K562 (cell line): ENCODE measurements around the gene METAP1D. TPM values are rescaled to one million over a fixed set of nuclear protein-coding genes. Genes with fewer than 3 reads are reported as not detected.

ENCODE experiments used
- ATAC-seq: fragments of 200-7000 bp; cut with Tn5 transposase; 3 replicates; pipeline ENCODE4 v1.9.1; 2020; ENCODE audit warnings: moderate library complexity
- BruUV-seq: library from RNA; stranded (reverse); fragments of 400-500 nt; replicated peaks from 2 replicates; lab custom pipeline; 2021; lab: Mats Ljungman, UMichigan
- CTCF ChIA-PET: fragments of 300-600 bp; formaldehyde crosslinking; extraction: SDS; loops from one replicate; lab custom pipeline; 2021; ENCODE audit warnings: low intra/inter-chr PET ratio; lab: Yijun Ruan, JAX
- POLR2A ChIA-PET: fragments of 300-600, 350-650 bp; sonication (Branson Sonifier 250); formaldehyde crosslinking; extraction: SDS; loops from one replicate; lab custom pipeline; 2021; ENCODE audit warnings: antibody characterized with exemption, inconsistent platforms; lab: Yijun Ruan, JAX
- DNase-seq, 4 experiments: peaks; one replicate each; pipeline versions ENCODE4 v3.0.0 to v3.0.0-alpha.2; 2011 to 2018; ENCODE audit warnings: low spot score in 3 of 4, mixed read lengths in 3 of 4; ENCODE audit errors: extremely low read depth in 1 of 4
- FAIRE-seq: peaks from 2 replicates; lab custom pipeline; 2011; peaks lifted over from hg19 to GRCh38; lab: Jason Lieb, UNC
- H2AFZ ChIP-seq: 2 replicates; pipeline ENCODE4 v1.6.0; 2011; ENCODE audit warnings: low read depth, low read length, control low read depth, inconsistent platforms
- H3K27ac ChIP-seq: fragments of 200-600 bp; 3 replicates; pipeline ENCODE4 v1.8.0; 2011; ENCODE audit warnings: low read depth, mild to moderate bottlenecking, control low read depth, inconsistent platforms, low read length, moderate library complexity, mixed read lengths; ENCODE audit errors: extremely low read depth
- H3K27me3 ChIP-seq, 2 experiments: fragments of 300-600 bp in 1 of 2; 2 replicates in 1 of 2; 3 replicates in 1 of 2; pipeline versions ENCODE4 v1.6.0 to v1.8.0; 2011; ENCODE audit warnings: inconsistent platforms in 2 of 2, low read length in 2 of 2, mild to moderate bottlenecking in 1 of 2, mixed read lengths in 1 of 2, moderate library complexity in 1 of 2; ENCODE audit not compliant: control insufficient read depth in 2 of 2, insufficient read depth in 2 of 2
- H3K36me3 ChIP-seq: fragments of 300-600 bp; 3 replicates; pipeline ENCODE4 v1.8.0; 2011; ENCODE audit warnings: mild to moderate bottlenecking, low read length, inconsistent platforms; ENCODE audit not compliant: control insufficient read depth, insufficient read depth
- H3K4me1 ChIP-seq, 2 experiments: fragments of 200-600 bp in 1 of 2; replicated peaks in 1 of 2; 2 replicates in 1 of 2; 3 replicates in 1 of 2; pipeline versions ENCODE4 v1.5.1 to v1.8.0; 2011; ENCODE audit warnings: inconsistent platforms in 2 of 2, low read length in 2 of 2, mild to moderate bottlenecking in 1 of 2, mixed read lengths in 1 of 2, moderate library complexity in 1 of 2; ENCODE audit not compliant: control insufficient read depth in 2 of 2, insufficient read depth in 2 of 2
- H3K4me2 ChIP-seq: 2 replicates; pipeline ENCODE4 v1.6.1; 2011; ENCODE audit warnings: low read length, control low read depth, inconsistent platforms, mixed read lengths; ENCODE audit not compliant: insufficient read depth
- H3K4me3 ChIP-seq: fragments of 200-600 bp; sonication (generic), shearing (Covaris generic); 2 replicates; pipeline ENCODE4 v1.5.1; 2016; ENCODE audit warnings: control low read depth, inconsistent platforms
- H3K79me2 ChIP-seq: fragments of 200-600 bp; 3 replicates; pipeline ENCODE4 v1.8.0; 2011; ENCODE audit warnings: low read length, inconsistent platforms; ENCODE audit not compliant: control insufficient read depth, insufficient read depth
- H3K9ac ChIP-seq, 2 experiments: 2 replicates each; pipeline versions ENCODE4 v1.6.0 to v1.6.1; 2011; ENCODE audit warnings: low read depth in 2 of 2, low read length in 2 of 2, control low read depth in 1 of 2, inconsistent platforms in 1 of 2, mild to moderate bottlenecking in 1 of 2, mixed read lengths in 1 of 2; ENCODE audit not compliant: insufficient read depth in 1 of 2
- H3K9me1 ChIP-seq: one replicate; pipeline ENCODE4 v1.6.0; 2011; ENCODE audit warnings: inconsistent platforms, mild to moderate bottlenecking, low read length, moderate library complexity; ENCODE audit not compliant: control insufficient read depth, insufficient read depth
- H3K9me3 ChIP-seq: replicated peaks from 2 replicates; pipeline ENCODE4 v1.5.1; 2011; ENCODE audit warnings: low read depth, low read length, inconsistent platforms; ENCODE audit not compliant: control insufficient read depth, insufficient read depth
- H4K20me1 ChIP-seq: replicated peaks from 2 replicates; pipeline ENCODE4 v1.6.1; 2011; ENCODE audit warnings: low read length, inconsistent platforms, mixed read lengths; ENCODE audit not compliant: control insufficient read depth, insufficient read depth
- NCOA1 ChIP-seq: fragments of 450-650 bp; IDR thresholded peaks from 2 replicates; pipeline ENCODE4 v1.6.1; 2016; ENCODE audit warnings: low read depth
- XRCC4 ChIP-seq: IDR thresholded peaks from one replicate; pipeline ENCODE4 v1.6.1; 2011; ENCODE audit not compliant: insufficient read depth, insufficient read length; ENCODE audit errors: extremely low read depth
- ZNF354B ChIP-seq: fragments of 250-450 bp; sonication (Bioruptor Pico); IDR thresholded peaks from 2 replicates; pipeline ENCODE4 v1.4.0; 2020
- ZNF75A ChIP-seq: fragments of 450-650 bp; formaldehyde crosslinking; IDR thresholded peaks from 2 replicates; pipeline ENCODE4 v1.4.0; 2020; ENCODE audit warnings: mild to moderate bottlenecking
- WGBS: fragments of 100-300 bp; shearing (Covaris generic); methylation state at CpG from one replicate; pipeline ENCODE4 v1.1.6; 2016; ENCODE audit warnings: low coverage, mixed read lengths; ENCODE audit not compliant: insufficient coverage; ENCODE audit errors: missing lambda C conversion rate; 5-methylcytosine and 5-hydroxymethylcytosine counted together
- in situ Hi-C: fragments of 300-500 bp; cut with MboI; formaldehyde crosslinking; loops from 4 replicates; pipeline ENCODE4 v1.15.0; 2018; ENCODE audit warnings: inconsistent platforms, mixed read lengths
- intact Hi-C: fragments of 100-400 bp; cut with micrococcal nuclease; formaldehyde crosslinking; loops from 2 replicates; pipeline ENCODE4 v1.14.2; 2022
- polyA plus RNA-seq, 8 experiments: library from polyadenylated mRNA; depleted of rRNA in 4 of 8; stranded (reverse) in 5 of 8; unstranded in 3 of 8; fragments of >200 nt; fragmentation: Nextera tagmentation in 2 of 8; fragmentation: Illumina TruSeq in 1 of 8; extraction: Ambion mirVana in 2 of 8; extraction: Trizol in 1 of 8; gene quantifications; 2 replicates each; pipeline versions ENCODE4 v1.2.1 to v1.2.3, GENCODE V29; 2011 to 2014; ENCODE audit warnings: inconsistent platforms in 1 of 8, missing spikeins in 1 of 8
- total RNA-seq, 7 experiments: library from RNA; depleted of rRNA in 6 of 7; stranded (reverse); fragments of >200 nt in 6 of 7; fragmentation: Illumina TruSeq in 2 of 7; extraction: Trizol in 2 of 7; gene quantifications; 2 replicates each; pipeline versions ENCODE4 v1.2.1 to v1.2.3, GENCODE V29; 2011 to 2021; ENCODE audit warnings: low replicate concordance in 1 of 7

METAP1D gene
- total and polyA plus RNA-seq, 9 of the 15 experiments (the other 6 are each of a cell fraction or from before 2014, with no cell fraction given): 8.0 to 23.4 (median 15.7) TPM

GRCh38 chr2:171964308-171964707, 35.4 kb upstream of the METAP1D start (continued):
- no peak for TF ChIP-seq XRCC4

GRCh38 chr2:171965238-171965637, 34.5 kb upstream of the METAP1D start:
- no peak overlapping the region for H3K9ac ChIP-seq
- 71% methylated on average over 3 of the region's 3 CpGs for WGBS
- TF ChIP-seq ZNF75A (CRISPR knock-in tag): no peak
- no peak overlapping the region for H3K4me3 ChIP-seq
- H3K27me3 ChIP-seq: no peaks in the 10 kb centered on the region
- H3K36me3 ChIP-seq: peaks cover 61% of the 10 kb centered on the region
- in situ Hi-C loops (no loop called here), intact Hi-C loops (no loop called here)
- no peak overlapping the region for H2AFZ ChIP-seq
- H3K4me1 ChIP-seq: no peaks in the 10 kb centered on the region
- H3K27ac ChIP-seq: no peak overlapping the region
- H3K79me2 ChIP-seq: peaks cover 11% of the 10 kb centered on the region; the same call in 2 of the 3 replicates
- ATAC-seq (no peak), DNase-seq (no peak), FAIRE-seq (no peak)
- H3K9me1 ChIP-seq: no peaks in the 10 kb centered on the region
- no peaks in the 10 kb centered on the region for H3K9me3 ChIP-seq
- no peak overlapping the region for H3K4me2 ChIP-seq
- ChIA-PET CTCF (no interaction called here), POLR2A (no interaction called here)
- BruUV-seq: no TSS peak
- no peaks in the 10 kb centered on the region for H4K20me1 ChIP-seq

- FAIRE-seq (no peak), ATAC-seq (no peak), DNase-seq (no peak)
- no peak overlapping the region for H3K4me3 ChIP-seq
- peaks cover 11% of the 10 kb centered on the region; the same call in 2 of the 3 replicates for H3K79me2 ChIP-seq
- ChIA-PET CTCF (no interaction called here), POLR2A (interaction anchor here (0.8 kb wide), 1 partner anchor 12 kb away, joined by 3 read pairs; no protein-coding TSS in a partner anchor)
- H3K27me3 ChIP-seq: no peaks in the 10 kb centered on the region
- H3K4me1 ChIP-seq: no peaks in the 10 kb centered on the region
- WGBS: 100% methylated on average over 3 of the region's 3 CpGs
- H3K9ac ChIP-seq: no peak overlapping the region
- in situ Hi-C loops: no loop called here
- no peaks in the 10 kb centered on the region for H3K9me1 ChIP-seq
- no peaks in the 10 kb centered on the region for H4K20me1 ChIP-seq
- TF ChIP-seq NCOA1 (no peak), ZNF354B (CRISPR knock-in tag) (no peak)
- intact Hi-C loops: no loop called here
- no peak overlapping the region for H3K27ac ChIP-seq
- peaks cover 60% of the 10 kb centered on the region for H3K36me3 ChIP-seq
- H3K4me2 ChIP-seq: no peak overlapping the region
- H3K9me3 ChIP-seq: no peaks in the 10 kb centered on the region
- H2AFZ ChIP-seq: no peak overlapping the region
- no TSS peak for BruUV-seq
Measured at GRCh38 chr2:171965661-171966060, 34.1 kb upstream of the METAP1D start.
